Thymus (tissue), 11 donors: ENCODE results near the gene PMCH. TPM values are rescaled to one million over a fixed set of nuclear protein-coding genes. Genes with fewer than 3 reads are reported as not detected.
"Not testable (repeated sequence)": the region's sequence is repeated elsewhere in the genome, so short reads cannot be mapped to it uniquely, and the experiment has no call there.

ENCODE experiments used
- DNase-seq, 9 donors: peaks; one replicate each; pipeline ENCODE4 v3.0.0-alpha.2; 2013; ENCODE audit warnings: low spot score in 9 of 9, low read depth in 6 of 9, missing footprints in 1 of 9
- H3K27ac ChIP-seq, 2 donors: one replicate each; pipeline ENCODE4 v1.5.1; 2013; ENCODE audit warnings: control low read depth in 1 of 2, low read depth in 1 of 2, low read length in 1 of 2, mild to moderate bottlenecking in 1 of 2, moderate library complexity in 1 of 2
- H3K27me3 ChIP-seq, 2 donors: one replicate each; pipeline ENCODE4 v1.5.1; 2013; ENCODE audit warnings: low read length in 1 of 2; ENCODE audit not compliant: control insufficient read depth in 2 of 2, insufficient read depth in 1 of 2
- H3K36me3 ChIP-seq, 2 donors: one replicate each; pipeline ENCODE4 v1.5.1; 2013; ENCODE audit warnings: low read length in 1 of 2, mild to moderate bottlenecking in 1 of 2, moderate library complexity in 1 of 2; ENCODE audit not compliant: control insufficient read depth in 2 of 2, insufficient read depth in 2 of 2
- H3K4me1 ChIP-seq, 2 donors: one replicate each; pipeline ENCODE4 v1.5.1; 2013; ENCODE audit warnings: low read length in 2 of 2; ENCODE audit not compliant: control insufficient read depth in 2 of 2, insufficient read depth in 2 of 2
- H3K4me3 ChIP-seq, 2 donors: one replicate each; pipeline ENCODE4 v1.5.1; 2013; ENCODE audit warnings: low read length in 2 of 2, control low read depth in 1 of 2, mild to moderate bottlenecking in 1 of 2
- H3K9me3 ChIP-seq, 2 donors: one replicate each; pipeline ENCODE4 v1.5.1; 2013; ENCODE audit warnings: low read length in 1 of 2, mild to moderate bottlenecking in 1 of 2; ENCODE audit not compliant: control insufficient read depth in 2 of 2, insufficient read depth in 1 of 2
- WGBS: extraction: QIAGEN DNeasy Blood & Tissue Kit; methylation state at CpG from one replicate; pipeline ENCODE4 v1.1.7; 2013; 5-methylcytosine and 5-hydroxymethylcytosine counted together
- polyA plus RNA-seq: library from polyadenylated mRNA; stranded (reverse); fragments of 200-250 nt; gene quantifications from one replicate; pipeline ENCODE4 v1.2.3, GENCODE V29; 2013
- total RNA-seq: library from RNA; stranded (reverse); fragments of 120-200 nt; gene quantifications from one replicate; pipeline ENCODE4 v1.2.4, GENCODE V29; 2013
- donor health status: healthy.

Gene PMCH
- total and polyA plus RNA-seq, 2 donors, result 0.47 to 5.4 TPM

- Histone ChIP-seq H3K27ac (no peak overlapping the region), H3K9me3 (no peaks in the 10 kb centered on the region), H3K27me3 (no peaks in the 10 kb centered on the region), H3K4me3 (no peak overlapping the region), H3K36me3 (no peaks in the 10 kb centered on the region), H3K4me1 (no peaks in the 10 kb centered on the region)
- DNase-seq, result no peak
These were observed 29.6 kb downstream of the PMCH start for GRCh38 chr12:102167821-102168604.

- WGBS, result 98% methylated on average over 1 of the region's 1 CpG
- no peaks in the 10 kb centered on the region for H3K36me3 ChIP-seq
- no peak overlapping the region for H3K27ac ChIP-seq
- no peak overlapping the region for H3K4me3 ChIP-seq
- no peaks in the 10 kb centered on the region for H3K27me3 ChIP-seq
- no peaks in the 10 kb centered on the region for H3K4me1 ChIP-seq
- DNase-seq, result no peak
- no peaks in the 10 kb centered on the region for H3K9me3 ChIP-seq
These were observed 34.2 kb downstream of the PMCH start for GRCh38 chr12:102163383-102163782.

- H3K27me3 ChIP-seq, DNase-seq, H3K4me3 ChIP-seq, H3K4me1 ChIP-seq, H3K27ac ChIP-seq, H3K9me3 ChIP-seq: not testable (repeated sequence)
- H3K36me3 ChIP-seq, result peaks cover 11% of the 10 kb centered on the region in 2 donors
- WGBS, result 100% methylated on average over 3 of the region's 3 CpGs
These were observed 42.4 kb downstream of the PMCH start for GRCh38 chr12:102155206-102155605.

- not testable (repeated sequence) for H3K4me1 ChIP-seq, H3K27ac ChIP-seq, H3K27me3 ChIP-seq, H3K4me3 ChIP-seq, DNase-seq, H3K36me3 ChIP-seq, H3K9me3 ChIP-seq
- 97% methylated on average over 4 of the region's 4 CpGs for WGBS
These were observed 50.5 kb downstream of the PMCH start for GRCh38 chr12:102147062-102147587.

Other genes starting within 250 kb of the PMCH start
- 72.8 TPM for gene WASHC3, start 135.8 kb downstream of the PMCH start, total RNA-seq
- gene WASHC3, start 135.8 kb downstream of the PMCH start, polyA plus RNA-seq, result 74.0 TPM
- gene NUP37, start 77.7 kb downstream of the PMCH start, total RNA-seq, result 52.8 TPM
- gene NUP37, start 77.7 kb downstream of the PMCH start, polyA plus RNA-seq, result 22.3 TPM
- 16.2 TPM for gene PARPBP, start 77.7 kb downstream of the PMCH start, total RNA-seq
- gene PARPBP, start 77.7 kb downstream of the PMCH start, polyA plus RNA-seq, result 6.6 TPM